Progenitor cell of endocrine pancreas (in vitro differentiated cells): Measurements from ENCODE around the gene CHRNA4. TPM values are rescaled to one million over a fixed set of nuclear protein-coding genes. Genes with fewer than 3 reads are reported as not detected.

Source experiments
- DNase-seq: peaks from one replicate; pipeline ENCODE4 v3.0.0; 2021; ENCODE audit warnings: low spot score; ENCODE audit not compliant: unreplicated experiment
- H3K27ac Mint-ChIP-seq: 2 replicates; pipeline ENCODE4 v1.8.0; 2021; ENCODE audit warnings: mild to moderate bottlenecking, moderate library complexity, mixed read lengths
- H3K27me3 Mint-ChIP-seq: 2 replicates; pipeline ENCODE4 v1.8.0; 2021; ENCODE audit warnings: mixed read lengths
- H3K36me3 Mint-ChIP-seq: 2 replicates; pipeline ENCODE4 v1.8.0; 2022; ENCODE audit warnings: mixed read lengths; ENCODE audit not compliant: insufficient read depth
- H3K4me1 Mint-ChIP-seq: 2 replicates; pipeline ENCODE4 v1.8.0; 2021; ENCODE audit warnings: low read depth, mixed read lengths
- H3K4me3 Mint-ChIP-seq: 2 replicates; pipeline ENCODE4 v1.8.0; 2021; ENCODE audit warnings: low read depth, mild to moderate bottlenecking, moderate library complexity, mixed read lengths
- H3K9me3 Mint-ChIP-seq: 2 replicates; pipeline ENCODE4 v1.8.0; 2021; ENCODE audit warnings: low read depth, mixed read lengths
- CTCF ChIP-seq: fragments of 200-600 bp; sonication (generic); IDR thresholded peaks from one replicate; pipeline ENCODE4 v1.5.0; 2021; ENCODE audit warnings: antibody characterized with exemption, mild to moderate bottlenecking; ENCODE audit not compliant: unreplicated experiment
- total RNA-seq: library from RNA; stranded (reverse); gene quantifications from 2 replicates; pipeline ENCODE4 v1.2.1, GENCODE V29; 2021

Gene CHRNA4
- total RNA-seq, 1 donor from 2014 or later = 0.43 TPM

GRCh38 chr20:63403403-63404105, 42.4 kb upstream of the CHRNA4 start:
- H3K36me3 Mint-ChIP-seq = no peaks in the 10 kb centered on the region
- H3K4me1 Mint-ChIP-seq = no peaks in the 10 kb centered on the region
- no peak overlapping the region for H3K27ac Mint-ChIP-seq
- H3K27me3 Mint-ChIP-seq = peaks cover 10% of the 10 kb centered on the region
- no peak for TF ChIP-seq CTCF
- DNase-seq = no peak
- H3K9me3 Mint-ChIP-seq = no peaks in the 10 kb centered on the region
- H3K4me3 Mint-ChIP-seq = no peak overlapping the region

GRCh38 chr20:63402860-63403220, 41.7 kb upstream of the CHRNA4 start:
- no peaks in the 10 kb centered on the region for H3K36me3 Mint-ChIP-seq
- DNase-seq = no peak

GRCh38 chr20:63402181-63402859, 41.2 kb upstream of the CHRNA4 start:
- Mint-ChIP-seq H3K4me3 (no peak overlapping the region), H3K9me3 (no peaks in the 10 kb centered on the region), H3K36me3 (no peaks in the 10 kb centered on the region), H3K27ac (peak overlapping the region; percentile 41), H3K27me3 (peaks cover 10% of the 10 kb centered on the region), H3K4me1 (no peaks in the 10 kb centered on the region)
- DNase-seq = no peak
- TF ChIP-seq CTCF = no peak

More at GRCh38 chr20:63402860-63403220, 41.7 kb upstream of the CHRNA4 start:
- TF ChIP-seq CTCF = no peak
- Mint-ChIP-seq H3K4me1 (no peaks in the 10 kb centered on the region), H3K4me3 (no peak overlapping the region), H3K9me3 (no peaks in the 10 kb centered on the region), H3K27me3 (peaks cover 10% of the 10 kb centered on the region), H3K27ac (no peak overlapping the region)

GRCh38 chr20:63401384-63402110, 40.4 kb upstream of the CHRNA4 start:
- DNase-seq = no peak
- Mint-ChIP-seq H3K27me3 (peaks cover 14% of the 10 kb centered on the region), H3K27ac (no peak overlapping the region), H3K4me1 (no peaks in the 10 kb centered on the region), H3K36me3 (no peaks in the 10 kb centered on the region), H3K9me3 (no peaks in the 10 kb centered on the region), H3K4me3 (no peak overlapping the region)
- no peak for TF ChIP-seq CTCF

GRCh38 chr20:63400486-63401210, 39.5 kb upstream of the CHRNA4 start:
- Mint-ChIP-seq H3K36me3 (no peaks in the 10 kb centered on the region), H3K4me3 (no peak overlapping the region), H3K27ac (no peak overlapping the region), H3K27me3 (peaks cover 14% of the 10 kb centered on the region), H3K4me1 (no peaks in the 10 kb centered on the region), H3K9me3 (no peaks in the 10 kb centered on the region)
- no peak for DNase-seq
- no peak for TF ChIP-seq CTCF
